GM23338 (cell line): ENCODE results near the gene TMEM271. TPM values are rescaled to one million over a fixed set of nuclear protein-coding genes. Genes with fewer than 3 reads are reported as not detected.

Experiments
- ATAC-seq: fragments of 200-7000 bp; cut with Tn5 transposase; 3 replicates; pipeline ENCODE4 v1.9.1; 2020
- DNase-seq: peaks from one replicate; pipeline ENCODE4 v3.0.0-alpha.2; 2015; ENCODE audit warnings: low spot score
- H2AFZ ChIP-seq: fragments of 200-600 bp; sonication (generic); 2 replicates; pipeline ENCODE4 v1.8.0; 2016; ENCODE audit warnings: antibody characterized with exemption, mild to moderate bottlenecking, moderate library complexity
- H3F3A ChIP-seq: fragments of 200-600 bp; sonication (generic); replicated peaks from 2 replicates; pipeline ENCODE4 v1.8.0; 2017; ENCODE audit warnings: antibody characterized with exemption, mixed run types, low read depth
- H3K27ac ChIP-seq: fragments of 200-600 bp; sonication (generic); 2 replicates; pipeline ENCODE4 v1.6.1; 2016; ENCODE audit warnings: low read depth
- H3K27me3 ChIP-seq: fragments of 200-600 bp; sonication (generic); 2 replicates; pipeline ENCODE4 v1.8.0; 2016; ENCODE audit warnings: mild to moderate bottlenecking, mixed run types, moderate library complexity; ENCODE audit not compliant: insufficient read depth
- H3K36me3 ChIP-seq: fragments of 200-600 bp; sonication (generic); 2 replicates; pipeline ENCODE4 v1.8.0; 2016; ENCODE audit warnings: mild to moderate bottlenecking; ENCODE audit not compliant: insufficient read depth
- H3K4me1 ChIP-seq: fragments of 200-600 bp; sonication (generic); 2 replicates; pipeline ENCODE4 v1.8.0; 2016; ENCODE audit warnings: mild to moderate bottlenecking, moderate library complexity; ENCODE audit not compliant: insufficient read depth
- H3K4me2 ChIP-seq: fragments of 200-600 bp; sonication (generic); 2 replicates; pipeline ENCODE4 v1.7.1; 2017; ENCODE audit warnings: mixed run types
- H3K4me3 ChIP-seq: fragments of 200-600 bp; sonication (generic); 2 replicates; pipeline ENCODE4 v1.6.1; 2016; ENCODE audit warnings: mixed run types
- H3K79me2 ChIP-seq: fragments of 200-600 bp; sonication (generic); replicated peaks from 2 replicates; pipeline ENCODE4 v1.8.0; 2017; ENCODE audit warnings: mild to moderate bottlenecking; ENCODE audit not compliant: insufficient read depth
- H3K9me2 ChIP-seq: fragments of 200-600 bp; sonication (generic); 2 replicates; pipeline ENCODE4 v1.8.0; 2017; ENCODE audit not compliant: insufficient read depth
- H4K20me1 ChIP-seq: fragments of 200-600 bp; sonication (generic); replicated peaks from 2 replicates; pipeline ENCODE4 v1.8.0; 2017; ENCODE audit warnings: mild to moderate bottlenecking; ENCODE audit not compliant: insufficient read depth
- H3K27ac Mint-ChIP-seq: 2 replicates; pipeline ENCODE4 v1.8.0; 2020; ENCODE audit warnings: inconsistent platforms, mild to moderate bottlenecking, moderate library complexity, mixed read lengths
- H3K27me3 Mint-ChIP-seq: 3 replicates; pipeline ENCODE4 v1.8.0; 2022; ENCODE audit warnings: low read depth, mild to moderate bottlenecking, moderate library complexity, mixed read lengths, inconsistent platforms; ENCODE audit not compliant: insufficient read depth, poor library complexity
- H3K36me3 Mint-ChIP-seq: 3 replicates; pipeline ENCODE4 v1.8.0; 2021; ENCODE audit warnings: low read depth, mild to moderate bottlenecking, inconsistent platforms, moderate library complexity, mixed read lengths
- H3K4me1 Mint-ChIP-seq: 3 replicates; pipeline ENCODE4 v1.8.0; 2020; ENCODE audit warnings: mild to moderate bottlenecking, inconsistent platforms, mixed read lengths
- H3K4me3 Mint-ChIP-seq: 3 replicates; pipeline ENCODE4 v1.8.0; 2021; ENCODE audit warnings: moderate library complexity, mild to moderate bottlenecking, inconsistent platforms, mixed read lengths
- H3K9me3 Mint-ChIP-seq: 3 replicates; pipeline ENCODE4 v1.8.0; 2020; ENCODE audit warnings: moderate library complexity, mild to moderate bottlenecking, inconsistent platforms, mixed read lengths
- CREB1 ChIP-seq: fragments of 250-450 bp; sonication (Bioruptor Pico); IDR thresholded peaks from 2 replicates; pipeline ENCODE4 v1.5.0; 2020; ENCODE audit warnings: low read depth, mild to moderate bottlenecking, moderate library complexity
- EZH2 ChIP-seq: fragments of 200-600 bp; sonication (generic); IDR thresholded peaks from one replicate; pipeline ENCODE4 v1.8.0; 2017; ENCODE audit warnings: antibody characterized with exemption, mild to moderate bottlenecking, low read depth; ENCODE audit not compliant: unreplicated experiment
- EZH2phosphoT487 ChIP-seq: fragments of 200-600 bp; sonication (generic); IDR thresholded peaks from one replicate; pipeline ENCODE4 v1.8.1; 2018; ENCODE audit warnings: antibody characterized with exemption; ENCODE audit not compliant: unreplicated experiment
- JUNB ChIP-seq: IDR thresholded peaks from one replicate; pipeline ENCODE4 v1.6.1; 2016; ENCODE audit warnings: antibody characterized with exemption; ENCODE audit not compliant: unreplicated experiment
- NANOG ChIP-seq: IDR thresholded peaks from 2 replicates; pipeline ENCODE4 v1.6.1; 2016; ENCODE audit warnings: antibody characterized with exemption, borderline replicate concordance
- POLR2AphosphoS5 ChIP-seq: IDR thresholded peaks from 2 replicates; pipeline ENCODE4 v1.6.1; 2016; ENCODE audit warnings: antibody characterized with exemption, low read depth
- STAT1 ChIP-seq: IDR thresholded peaks from one replicate; pipeline ENCODE4 v1.6.1; 2016; ENCODE audit warnings: antibody characterized with exemption; ENCODE audit not compliant: unreplicated experiment
- ZNF114 ChIP-seq: fragments of 250-450 bp; sonication (Bioruptor Pico); IDR thresholded peaks from 2 replicates; pipeline ENCODE4 v1.5.0; 2020; ENCODE audit warnings: mild to moderate bottlenecking, moderate library complexity
- ZNF331 ChIP-seq: fragments of 250-450 bp; sonication (Bioruptor Pico); IDR thresholded peaks from 2 replicates; pipeline ENCODE4 v1.5.0; 2020; ENCODE audit warnings: low read depth, mild to moderate bottlenecking, moderate library complexity
- polyA plus RNA-seq: library from polyadenylated mRNA; unstranded; fragments of >200 nt; fragmentation: Nextera tagmentation; extraction: Ambion mirVana; gene quantifications from 2 replicates; pipeline ENCODE4 v1.2.1, GENCODE V29; 2016
- total RNA-seq: library from RNA; depleted of rRNA; stranded (reverse); fragments of >200 nt; shearing (Covaris generic); gene quantifications from 2 replicates; pipeline ENCODE4 v1.2.3, GENCODE V29; 2014
- TF ChIP-seq, protein P1 (sequence below): IDR thresholded peaks from one replicate; pipeline ENCODE4 v1.6.1; 2018; ENCODE audit warnings: antibody characterized with exemption; ENCODE audit not compliant: unreplicated experiment
- TF ChIP-seq, protein P2 (sequence below): fragments of 250-450 bp; sonication (Bioruptor Pico); IDR thresholded peaks from 2 replicates; pipeline ENCODE4 v1.5.0; 2020; ENCODE audit warnings: mild to moderate bottlenecking, moderate library complexity
- TF ChIP-seq, protein P3 (sequence below): IDR thresholded peaks from 2 replicates; pipeline ENCODE4 v1.6.1; 2016; ENCODE audit warnings: antibody characterized with exemption
- TF ChIP-seq, protein P4 (sequence below), 2 experiments: fragments of 200-600 bp in 1 of 2; sonication (generic) in 1 of 2; conservative IDR thresholded peaks; 2 replicates each; pipeline versions ENCODE4 v1.5.1 to v1.6.1; 2016 to 2017; ENCODE audit warnings: antibody characterized with exemption in 2 of 2, low read depth in 2 of 2, mild to moderate bottlenecking in 2 of 2, moderate library complexity in 1 of 2

The TMEM271 gene
- total and polyA plus RNA-seq, 2 experiments from 2014 or later: 0.11 TPM; not detected in 1

DNA sequence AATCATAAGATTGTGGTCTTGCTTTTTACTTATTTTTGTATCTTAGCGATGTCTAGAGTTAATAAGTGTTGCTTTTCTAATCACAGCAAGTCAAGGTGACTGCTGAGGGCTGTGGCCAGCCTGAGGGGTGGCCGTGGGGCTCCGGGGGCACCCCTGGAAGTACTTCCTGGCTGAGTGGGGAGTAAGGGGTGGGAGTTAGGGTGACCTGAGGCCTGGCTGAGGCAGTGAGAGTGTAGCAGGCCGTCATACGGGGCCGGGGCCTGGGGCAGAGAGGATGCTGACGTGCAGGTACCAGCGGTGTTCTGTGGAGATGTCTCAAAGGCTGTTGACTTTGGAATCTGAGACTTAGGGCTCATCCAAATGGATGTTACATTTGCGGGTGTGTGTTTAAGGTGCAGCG lies 47.8 kb downstream of the TMEM271 start:
- ATAC-seq: no peak
- Mint-ChIP-seq H3K4me1 (peaks cover 9% of the 10 kb centered on the region; the same call in 2 of the 3 replicates), H3K27me3 (peaks cover 5% of the 10 kb centered on the region), H3K36me3 (peaks cover 70% of the 10 kb centered on the region), H3K27ac (no peak overlapping the region), H3K9me3 (no peaks in the 10 kb centered on the region), H3K4me3 (no peak overlapping the region)
- Histone ChIP-seq H3K9me2 (no peaks in the 10 kb centered on the region), H4K20me1 (0 out of 2 replicates have a peak, but pooled peaks cover 6% of the 10 kb centered on the region), H2AFZ (no peak overlapping the region), H3K36me3 (peaks cover 11% of the 10 kb centered on the region; the same call in 1 of the 2 replicates), H3K27me3 (no peaks in the 10 kb centered on the region), H3K79me2 (no peaks in the 10 kb centered on the region; the same call in 1 of the 2 replicates), H3K4me2 (no peak overlapping the region), H3K4me1 (no peaks in the 10 kb centered on the region), H3F3A (no peaks in the 10 kb centered on the region), H3K27ac (no peak overlapping the region), H3K4me3 (no peak overlapping the region)
- DNase-seq: no peak
- TF ChIP-seq CREB1 (CRISPR knock-in tag): no peak
- TF ChIP-seq EZH2: no peak
- TF ChIP-seq, protein P1, sequence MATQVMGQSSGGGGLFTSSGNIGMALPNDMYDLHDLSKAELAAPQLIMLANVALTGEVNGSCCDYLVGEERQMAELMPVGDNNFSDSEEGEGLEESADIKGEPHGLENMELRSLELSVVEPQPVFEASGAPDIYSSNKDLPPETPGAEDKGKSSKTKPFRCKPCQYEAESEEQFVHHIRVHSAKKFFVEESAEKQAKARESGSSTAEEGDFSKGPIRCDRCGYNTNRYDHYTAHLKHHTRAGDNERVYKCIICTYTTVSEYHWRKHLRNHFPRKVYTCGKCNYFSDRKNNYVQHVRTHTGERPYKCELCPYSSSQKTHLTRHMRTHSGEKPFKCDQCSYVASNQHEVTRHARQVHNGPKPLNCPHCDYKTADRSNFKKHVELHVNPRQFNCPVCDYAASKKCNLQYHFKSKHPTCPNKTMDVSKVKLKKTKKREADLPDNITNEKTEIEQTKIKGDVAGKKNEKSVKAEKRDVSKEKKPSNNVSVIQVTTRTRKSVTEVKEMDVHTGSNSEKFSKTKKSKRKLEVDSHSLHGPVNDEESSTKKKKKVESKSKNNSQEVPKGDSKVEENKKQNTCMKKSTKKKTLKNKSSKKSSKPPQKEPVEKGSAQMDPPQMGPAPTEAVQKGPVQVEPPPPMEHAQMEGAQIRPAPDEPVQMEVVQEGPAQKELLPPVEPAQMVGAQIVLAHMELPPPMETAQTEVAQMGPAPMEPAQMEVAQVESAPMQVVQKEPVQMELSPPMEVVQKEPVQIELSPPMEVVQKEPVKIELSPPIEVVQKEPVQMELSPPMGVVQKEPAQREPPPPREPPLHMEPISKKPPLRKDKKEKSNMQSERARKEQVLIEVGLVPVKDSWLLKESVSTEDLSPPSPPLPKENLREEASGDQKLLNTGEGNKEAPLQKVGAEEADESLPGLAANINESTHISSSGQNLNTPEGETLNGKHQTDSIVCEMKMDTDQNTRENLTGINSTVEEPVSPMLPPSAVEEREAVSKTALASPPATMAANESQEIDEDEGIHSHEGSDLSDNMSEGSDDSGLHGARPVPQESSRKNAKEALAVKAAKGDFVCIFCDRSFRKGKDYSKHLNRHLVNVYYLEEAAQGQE: no peak
- TF ChIP-seq NANOG: no peak
- no peak for TF ChIP-seq ZNF114 (CRISPR knock-in tag)
- no peak for TF ChIP-seq POLR2AphosphoS5
- TF ChIP-seq, protein P2, sequence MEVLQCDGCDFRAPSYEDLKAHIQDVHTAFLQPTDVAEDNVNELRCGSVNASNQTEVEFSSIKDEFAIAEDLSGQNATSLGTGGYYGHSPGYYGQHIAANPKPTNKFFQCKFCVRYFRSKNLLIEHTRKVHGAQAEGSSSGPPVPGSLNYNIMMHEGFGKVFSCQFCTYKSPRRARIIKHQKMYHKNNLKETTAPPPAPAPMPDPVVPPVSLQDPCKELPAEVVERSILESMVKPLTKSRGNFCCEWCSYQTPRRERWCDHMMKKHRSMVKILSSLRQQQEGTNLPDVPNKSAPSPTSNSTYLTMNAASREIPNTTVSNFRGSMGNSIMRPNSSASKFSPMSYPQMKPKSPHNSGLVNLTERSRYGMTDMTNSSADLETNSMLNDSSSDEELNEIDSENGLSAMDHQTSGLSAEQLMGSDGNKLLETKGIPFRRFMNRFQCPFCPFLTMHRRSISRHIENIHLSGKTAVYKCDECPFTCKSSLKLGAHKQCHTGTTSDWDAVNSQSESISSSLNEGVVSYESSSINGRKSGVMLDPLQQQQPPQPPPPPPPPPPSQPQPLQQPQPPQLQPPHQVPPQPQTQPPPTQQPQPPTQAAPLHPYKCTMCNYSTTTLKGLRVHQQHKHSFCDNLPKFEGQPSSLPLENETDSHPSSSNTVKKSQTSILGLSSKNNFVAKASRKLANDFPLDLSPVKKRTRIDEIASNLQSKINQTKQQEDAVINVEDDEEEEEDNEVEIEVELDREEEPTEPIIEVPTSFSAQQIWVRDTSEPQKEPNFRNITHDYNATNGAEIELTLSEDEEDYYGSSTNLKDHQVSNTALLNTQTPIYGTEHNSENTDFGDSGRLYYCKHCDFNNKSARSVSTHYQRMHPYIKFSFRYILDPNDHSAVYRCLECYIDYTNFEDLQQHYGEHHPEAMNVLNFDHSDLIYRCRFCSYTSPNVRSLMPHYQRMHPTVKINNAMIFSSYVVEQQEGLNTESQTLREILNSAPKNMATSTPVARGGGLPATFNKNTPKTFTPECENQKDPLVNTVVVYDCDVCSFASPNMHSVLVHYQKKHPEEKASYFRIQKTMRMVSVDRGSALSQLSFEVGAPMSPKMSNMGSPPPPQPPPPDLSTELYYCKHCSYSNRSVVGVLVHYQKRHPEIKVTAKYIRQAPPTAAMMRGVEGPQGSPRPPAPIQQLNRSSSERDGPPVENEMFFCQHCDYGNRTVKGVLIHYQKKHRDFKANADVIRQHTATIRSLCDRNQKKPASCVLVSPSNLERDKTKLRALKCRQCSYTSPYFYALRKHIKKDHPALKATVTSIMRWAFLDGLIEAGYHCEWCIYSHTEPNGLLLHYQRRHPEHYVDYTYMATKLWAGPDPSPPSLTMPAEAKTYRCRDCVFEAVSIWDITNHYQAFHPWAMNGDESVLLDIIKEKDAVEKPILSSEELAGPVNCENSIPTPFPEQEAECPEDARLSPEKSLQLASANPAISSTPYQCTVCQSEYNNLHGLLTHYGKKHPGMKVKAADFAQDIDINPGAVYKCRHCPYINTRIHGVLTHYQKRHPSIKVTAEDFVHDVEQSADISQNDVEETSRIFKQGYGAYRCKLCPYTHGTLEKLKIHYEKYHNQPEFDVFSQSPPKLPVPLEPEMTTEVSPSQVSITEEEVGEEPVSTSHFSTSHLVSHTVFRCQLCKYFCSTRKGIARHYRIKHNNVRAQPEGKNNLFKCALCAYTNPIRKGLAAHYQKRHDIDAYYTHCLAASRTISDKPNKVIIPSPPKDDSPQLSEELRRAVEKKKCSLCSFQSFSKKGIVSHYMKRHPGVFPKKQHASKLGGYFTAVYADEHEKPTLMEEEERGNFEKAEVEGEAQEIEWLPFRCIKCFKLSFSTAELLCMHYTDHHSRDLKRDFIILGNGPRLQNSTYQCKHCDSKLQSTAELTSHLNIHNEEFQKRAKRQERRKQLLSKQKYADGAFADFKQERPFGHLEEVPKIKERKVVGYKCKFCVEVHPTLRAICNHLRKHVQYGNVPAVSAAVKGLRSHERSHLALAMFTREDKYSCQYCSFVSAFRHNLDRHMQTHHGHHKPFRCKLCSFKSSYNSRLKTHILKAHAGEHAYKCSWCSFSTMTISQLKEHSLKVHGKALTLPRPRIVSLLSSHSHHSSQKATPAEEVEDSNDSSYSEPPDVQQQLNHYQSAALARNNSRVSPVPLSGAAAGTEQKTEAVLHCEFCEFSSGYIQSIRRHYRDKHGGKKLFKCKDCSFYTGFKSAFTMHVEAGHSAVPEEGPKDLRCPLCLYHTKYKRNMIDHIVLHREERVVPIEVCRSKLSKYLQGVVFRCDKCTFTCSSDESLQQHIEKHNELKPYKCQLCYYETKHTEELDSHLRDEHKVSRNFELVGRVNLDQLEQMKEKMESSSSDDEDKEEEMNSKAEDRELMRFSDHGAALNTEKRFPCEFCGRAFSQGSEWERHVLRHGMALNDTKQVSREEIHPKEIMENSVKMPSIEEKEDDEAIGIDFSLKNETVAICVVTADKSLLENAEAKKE (CRISPR knock-in tag): no peak
- TF ChIP-seq, protein P3, sequence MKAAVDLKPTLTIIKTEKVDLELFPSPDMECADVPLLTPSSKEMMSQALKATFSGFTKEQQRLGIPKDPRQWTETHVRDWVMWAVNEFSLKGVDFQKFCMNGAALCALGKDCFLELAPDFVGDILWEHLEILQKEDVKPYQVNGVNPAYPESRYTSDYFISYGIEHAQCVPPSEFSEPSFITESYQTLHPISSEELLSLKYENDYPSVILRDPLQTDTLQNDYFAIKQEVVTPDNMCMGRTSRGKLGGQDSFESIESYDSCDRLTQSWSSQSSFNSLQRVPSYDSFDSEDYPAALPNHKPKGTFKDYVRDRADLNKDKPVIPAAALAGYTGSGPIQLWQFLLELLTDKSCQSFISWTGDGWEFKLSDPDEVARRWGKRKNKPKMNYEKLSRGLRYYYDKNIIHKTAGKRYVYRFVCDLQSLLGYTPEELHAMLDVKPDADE: no peak
- no peak for TF ChIP-seq EZH2phosphoT487
- no peak for TF ChIP-seq STAT1
- no peak for TF ChIP-seq JUNB
- no peak for TF ChIP-seq ZNF331 (CRISPR knock-in tag)
- TF ChIP-seq, protein P4, sequence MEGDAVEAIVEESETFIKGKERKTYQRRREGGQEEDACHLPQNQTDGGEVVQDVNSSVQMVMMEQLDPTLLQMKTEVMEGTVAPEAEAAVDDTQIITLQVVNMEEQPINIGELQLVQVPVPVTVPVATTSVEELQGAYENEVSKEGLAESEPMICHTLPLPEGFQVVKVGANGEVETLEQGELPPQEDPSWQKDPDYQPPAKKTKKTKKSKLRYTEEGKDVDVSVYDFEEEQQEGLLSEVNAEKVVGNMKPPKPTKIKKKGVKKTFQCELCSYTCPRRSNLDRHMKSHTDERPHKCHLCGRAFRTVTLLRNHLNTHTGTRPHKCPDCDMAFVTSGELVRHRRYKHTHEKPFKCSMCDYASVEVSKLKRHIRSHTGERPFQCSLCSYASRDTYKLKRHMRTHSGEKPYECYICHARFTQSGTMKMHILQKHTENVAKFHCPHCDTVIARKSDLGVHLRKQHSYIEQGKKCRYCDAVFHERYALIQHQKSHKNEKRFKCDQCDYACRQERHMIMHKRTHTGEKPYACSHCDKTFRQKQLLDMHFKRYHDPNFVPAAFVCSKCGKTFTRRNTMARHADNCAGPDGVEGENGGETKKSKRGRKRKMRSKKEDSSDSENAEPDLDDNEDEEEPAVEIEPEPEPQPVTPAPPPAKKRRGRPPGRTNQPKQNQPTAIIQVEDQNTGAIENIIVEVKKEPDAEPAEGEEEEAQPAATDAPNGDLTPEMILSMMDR (conservative IDR thresholded peaks at IDR 0.05; ENCODE audit: low read depth in 2 of 2): no peak
